Measurements from ENCODE around the gene KRTAP19-2.
"Not testable (repeated sequence)": the region's sequence is repeated elsewhere in the genome, so short reads cannot be mapped to it uniquely, and the experiment has no call there.

Gene KRTAP19-2

GRCh38 chr21:30487336-30487735 is at the start of gene KRTAP19-2:
Gene KRTAP19-2, minus strand, starts transcription at chr21:30487436. Its CDS starts 88 bp downstream, at chr21:30487348.
- no peak for DNase-seq

DNA sequence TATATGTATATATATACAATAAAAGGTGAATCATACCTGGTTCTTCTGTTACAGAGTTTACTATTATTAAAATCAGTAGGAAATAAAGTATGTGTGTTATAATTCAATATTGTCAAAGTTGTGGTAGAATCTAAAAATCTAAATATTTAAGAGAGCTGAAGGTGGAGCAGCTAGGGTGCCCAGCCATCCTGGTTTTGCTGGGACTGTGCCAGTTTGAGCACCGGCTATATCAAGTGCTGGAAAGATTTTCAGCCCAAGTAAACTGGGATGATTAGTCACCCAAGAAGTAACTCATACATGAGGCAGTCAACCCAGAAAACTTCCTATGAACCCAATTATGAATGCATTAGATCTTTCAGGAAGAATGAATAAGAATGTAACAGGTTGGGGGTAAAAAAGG is 31.6 kb upstream of the KRTAP19-2 start:
- no peak for DNase-seq

DNA sequence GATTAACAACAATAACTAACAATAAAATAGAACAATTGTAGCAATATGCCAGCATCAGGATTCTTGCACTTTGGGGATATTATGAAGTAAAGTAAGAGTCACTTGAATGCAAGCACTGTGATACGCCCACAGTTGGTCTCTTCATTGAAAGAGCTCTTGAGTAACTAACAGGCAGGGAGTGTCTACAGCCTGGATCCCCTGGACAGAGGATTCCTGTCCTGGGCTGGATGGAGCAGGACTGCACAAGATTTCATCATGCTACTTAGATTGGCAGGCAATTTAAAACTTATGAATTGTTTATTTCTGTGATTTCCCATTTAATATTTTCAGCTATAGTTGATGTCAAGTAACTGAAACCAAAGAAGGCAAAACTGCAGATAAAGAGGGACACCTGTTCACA is 28.4 kb upstream of the KRTAP19-2 start:
- DNase-seq = no peak

DNA sequence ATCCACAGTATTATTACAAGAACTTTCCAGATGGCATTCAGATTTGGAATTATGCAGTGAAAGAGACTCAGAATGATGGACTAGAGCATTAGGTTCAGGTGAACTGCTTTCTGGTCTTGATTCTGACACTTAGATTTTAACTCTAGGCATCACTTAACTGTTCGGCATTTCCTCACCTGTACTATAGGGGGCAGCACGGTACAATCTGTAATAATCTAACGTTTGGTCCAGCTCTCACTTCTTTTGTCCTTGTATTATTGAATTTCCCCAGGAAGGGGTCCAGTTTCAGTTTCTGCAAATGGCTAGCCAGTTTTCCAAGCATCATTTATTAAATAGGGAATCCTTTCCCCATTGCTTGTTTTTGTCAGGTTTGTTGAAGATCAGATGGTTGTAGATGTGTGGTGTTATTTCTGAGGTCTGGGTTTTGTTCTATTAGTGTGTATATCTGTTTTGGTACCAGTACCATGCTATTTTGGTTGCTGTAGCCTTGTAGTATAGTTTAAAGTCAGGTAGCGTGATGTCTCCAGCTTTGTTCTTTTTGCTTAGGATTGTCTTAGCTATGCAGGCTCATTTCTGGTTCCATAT is 18.5 kb upstream of the KRTAP19-2 start:
- DNase-seq = not testable (repeated sequence)

DNA sequence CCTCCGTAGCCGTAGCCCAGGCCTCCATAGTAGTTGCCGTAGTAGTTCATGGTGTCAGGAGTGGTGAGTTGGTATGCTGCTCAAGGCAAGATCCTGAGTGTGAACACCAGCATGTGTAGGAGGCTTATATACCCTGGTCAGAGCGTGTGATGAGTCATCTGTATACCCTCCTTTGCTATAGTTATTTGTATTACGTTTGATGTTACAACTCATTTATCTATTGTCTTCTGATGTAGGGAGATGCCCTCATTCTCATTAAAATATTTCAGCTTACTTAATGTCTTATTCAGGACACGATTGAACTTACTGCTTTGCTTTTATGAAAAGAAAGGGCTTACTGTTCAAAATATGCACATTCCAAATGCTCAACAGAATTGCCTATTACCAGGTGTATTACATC is 14.8 kb upstream of the KRTAP19-2 start, which contains the start of gene KRTAP19-5:
TSS of gene KRTAP19-5 (minus strand) at position 101 of the 400 bp plus-strand sequence. CDS start at position 50, 51 bp downstream.
- DNase-seq = no peak

GRCh38 chr21:30497065-30497464 is 9.8 kb upstream of the KRTAP19-2 start, which contains the start of gene KRTAP19-4:
Gene KRTAP19-4, minus strand, starts transcription at chr21:30497165. Its CDS starts 55 bp downstream, at chr21:30497110.
- no peak for DNase-seq

GRCh38 chr21:30491963-30492428 is 4.8 kb upstream of the KRTAP19-2 start, which contains the start of gene KRTAP19-3:
Gene KRTAP19-3, minus strand, starts transcription at chr21:30492013. Its CDS starts 56 bp downstream, at chr21:30491957.
- DNase-seq = no peak

GRCh38 chr21:30486180-30486579 is 1.1 kb downstream of the KRTAP19-2 start:
- DNase-seq = no peak

- DNase-seq = no peak
These were observed 5.1 kb downstream of the KRTAP19-2 start for GRCh38 chr21:30482130-30482529.

DNA sequence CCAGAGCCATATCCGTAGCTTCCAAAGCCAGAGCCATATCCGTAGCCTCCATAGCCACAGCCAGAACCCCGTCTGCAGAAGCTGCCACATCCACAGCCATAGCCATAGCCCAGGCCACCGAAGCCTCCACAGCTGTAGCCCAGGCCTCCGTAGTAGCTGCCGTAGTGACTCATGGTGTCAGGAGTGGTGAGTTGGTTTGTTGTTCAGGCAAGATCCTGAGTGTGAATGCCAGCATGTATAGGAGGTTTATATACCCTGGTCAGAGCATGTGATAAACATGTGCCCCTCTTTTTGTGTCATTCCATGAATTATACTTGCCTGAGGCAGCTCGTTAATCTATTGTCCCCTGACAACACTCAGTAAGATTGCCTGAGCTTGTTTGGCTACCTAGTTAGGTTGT is 7.1 kb downstream of the KRTAP19-2 start, which contains the start of gene KRTAP19-1:
TSS of gene KRTAP19-1 (minus strand) at position 223 of the 400 bp plus-strand sequence. CDS start at position 173, 50 bp downstream.
- DNase-seq = no peak

GRCh38 chr21:30479259-30479658 is 8.0 kb downstream of the KRTAP19-2 start:
- DNase-seq = no peak

GRCh38 chr21:30478004-30478403 is 9.2 kb downstream of the KRTAP19-2 start:
- DNase-seq = no peak

- no peak for DNase-seq
These were observed 18.1 kb downstream of the KRTAP19-2 start for GRCh38 chr21:30468900-30469714.

- DNase-seq = no peak
These were observed 23.5 kb downstream of the KRTAP19-2 start for GRCh38 chr21:30463713-30464112.

DNA sequence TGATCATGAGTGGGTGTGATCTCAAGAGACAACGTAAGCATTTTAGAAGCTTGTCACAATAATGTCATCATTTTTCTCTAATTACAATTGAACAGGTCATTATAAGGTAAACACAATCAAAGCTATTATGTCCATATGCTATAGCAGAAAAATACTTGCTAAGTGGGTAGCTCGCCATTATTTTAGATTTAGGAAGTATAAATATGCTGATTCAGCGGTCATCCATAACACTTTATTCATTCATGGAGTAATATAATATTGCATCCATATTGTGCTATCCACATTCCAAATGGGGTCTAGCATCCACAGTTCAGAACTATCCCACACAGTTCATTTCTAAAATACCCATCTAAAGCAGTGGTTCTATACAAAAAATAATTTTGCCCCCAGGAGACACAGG is 38.7 kb downstream of the KRTAP19-2 start:
- DNase-seq = no peak

- no peak for DNase-seq
These were observed 40.2 kb downstream of the KRTAP19-2 start for GRCh38 chr21:30447056-30447455.

DNA sequence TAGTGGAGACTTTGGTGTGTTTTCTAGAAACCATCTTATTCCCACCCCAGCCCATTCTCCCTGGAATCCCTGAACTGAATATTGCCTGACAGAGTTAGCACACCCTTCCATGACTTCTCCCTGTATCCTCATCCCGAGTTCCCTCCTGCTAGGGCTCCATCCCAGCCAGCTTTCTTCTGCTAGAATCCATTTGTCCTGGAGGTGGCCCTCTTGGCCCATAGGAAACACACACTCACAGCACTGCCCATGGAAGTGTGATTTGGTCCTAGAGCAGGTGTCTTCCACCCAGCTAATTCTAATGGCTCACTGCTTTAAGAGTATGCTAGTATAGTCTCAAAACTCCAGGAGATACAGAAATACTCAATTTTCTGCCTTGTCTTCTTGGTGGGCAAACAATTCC is 43.0 kb downstream of the KRTAP19-2 start:
- no peak for DNase-seq

DNA sequence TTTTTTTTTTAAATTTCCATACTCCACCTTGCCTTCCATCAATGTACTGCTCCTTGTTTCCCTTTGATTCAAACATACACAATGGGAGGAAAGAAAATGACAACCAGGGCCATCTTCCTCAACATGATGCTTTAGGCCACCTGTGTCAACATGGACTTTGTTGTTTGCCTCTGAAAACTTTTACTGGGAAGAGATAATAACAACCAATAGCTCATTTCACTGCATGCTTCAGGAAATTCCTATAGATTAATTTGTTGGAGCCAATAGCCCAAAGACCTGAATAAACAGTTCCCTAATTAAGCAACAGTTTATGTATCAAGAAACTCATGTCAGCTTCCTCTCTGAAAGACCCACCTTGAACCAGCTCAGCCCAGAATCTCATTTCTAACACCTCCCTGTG is 44.0 kb downstream of the KRTAP19-2 start:
- DNase-seq = no peak

DNA sequence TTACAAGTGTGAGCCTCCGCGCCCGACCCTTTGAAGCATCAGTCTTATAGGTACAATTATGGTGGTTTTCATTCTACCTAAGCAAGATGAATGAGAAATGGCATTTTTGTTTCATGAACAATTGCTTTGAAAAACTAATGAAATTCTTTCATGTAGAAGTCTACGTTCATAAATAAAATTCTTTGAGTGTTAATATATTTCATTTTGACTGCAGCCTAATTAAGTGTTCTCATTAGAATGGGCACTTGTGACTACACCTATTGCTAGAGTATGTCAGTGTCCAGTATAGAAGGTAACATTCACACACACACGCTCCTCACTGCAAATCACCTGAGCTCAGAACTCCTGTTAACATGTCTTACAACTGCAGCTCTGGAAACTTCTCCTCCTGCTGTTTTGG is 47.3 kb downstream of the KRTAP19-2 start, which contains the start of gene KRTAP15-1:
TSS of gene KRTAP15-1 (plus strand) at position 301 of the 400 bp plus-strand sequence. CDS start at position 354, 53 bp downstream.
- DNase-seq = no peak

Data from NCI-H2227 treated with DMSO at 0.1 percent for 48 hours (cell line).